Astrocyte (in vitro differentiated cells and primary cell): ENCODE measurements around the gene OR2F1. TPM values are rescaled to one million over a fixed set of nuclear protein-coding genes. Genes with fewer than 3 reads are reported as not detected.

Source experiments
- DNase-seq: peaks from one replicate; pipeline ENCODE4 v3.0.0-alpha.2; 2010; ENCODE audit warnings: low read depth
- FAIRE-seq: peaks from 2 replicates; lab custom pipeline; 2011; peaks lifted over from hg19 to GRCh38; lab: Jason Lieb, UNC
- H2AFZ ChIP-seq: 2 replicates; pipeline ENCODE4 v1.6.0; 2012; ENCODE audit warnings: low read depth, low read length, inconsistent platforms
- H3K27ac ChIP-seq: 2 replicates; pipeline ENCODE4 v1.5.1; 2011; ENCODE audit warnings: low read depth, low read length, inconsistent platforms
- H3K27me3 ChIP-seq: 2 replicates; pipeline ENCODE4 v1.6.0; 2011; ENCODE audit warnings: low read length, inconsistent platforms; ENCODE audit not compliant: insufficient read depth
- H3K36me3 ChIP-seq: 2 replicates; pipeline ENCODE4 v1.5.1; 2011; ENCODE audit warnings: low read length, inconsistent platforms; ENCODE audit not compliant: insufficient read depth
- H3K4me1 ChIP-seq: 2 replicates; pipeline ENCODE4 v1.5.1; 2011; ENCODE audit warnings: low read length, inconsistent platforms; ENCODE audit not compliant: insufficient read depth
- H3K4me2 ChIP-seq: 2 replicates; pipeline ENCODE4 v1.6.0; 2012; ENCODE audit warnings: low read length, inconsistent platforms
- H3K4me3 ChIP-seq: 2 replicates; pipeline ENCODE4 v1.5.1; 2011; ENCODE audit warnings: low read depth, mild to moderate bottlenecking, low read length, inconsistent platforms; ENCODE audit not compliant: insufficient read depth
- H3K79me2 ChIP-seq: 2 replicates; pipeline ENCODE4 v1.6.0; 2012; ENCODE audit warnings: mild to moderate bottlenecking, low read length, inconsistent platforms; ENCODE audit not compliant: insufficient read depth
- H3K9ac ChIP-seq: 2 replicates; pipeline ENCODE4 v1.6.0; 2012; ENCODE audit warnings: mild to moderate bottlenecking, low read length, inconsistent platforms
- H3K9me3 ChIP-seq: 2 replicates; pipeline ENCODE4 v1.5.1; 2012; ENCODE audit warnings: low read depth, mild to moderate bottlenecking, low read length, inconsistent platforms; ENCODE audit not compliant: insufficient read depth
- H4K20me1 ChIP-seq: 2 replicates; pipeline ENCODE4 v1.6.0; 2012; ENCODE audit warnings: low read length, inconsistent platforms; ENCODE audit not compliant: insufficient read depth
- H3K27ac Mint-ChIP-seq: one replicate; pipeline ENCODE4 v1.8.0; 2021; ENCODE audit warnings: mild to moderate bottlenecking, mixed read lengths; ENCODE audit not compliant: unreplicated experiment
- H3K27me3 Mint-ChIP-seq: one replicate; pipeline ENCODE4 v1.8.0; 2021; ENCODE audit warnings: low read depth, mixed read lengths; ENCODE audit not compliant: unreplicated experiment
- H3K36me3 Mint-ChIP-seq: one replicate; pipeline ENCODE4 v1.8.0; 2021; ENCODE audit warnings: low read depth, mixed read lengths; ENCODE audit not compliant: unreplicated experiment
- H3K4me1 Mint-ChIP-seq: one replicate; pipeline ENCODE4 v1.8.0; 2021; ENCODE audit warnings: low read depth, mixed read lengths; ENCODE audit not compliant: unreplicated experiment
- H3K4me3 Mint-ChIP-seq: one replicate; pipeline ENCODE4 v1.8.0; 2021; ENCODE audit warnings: mild to moderate bottlenecking, moderate library complexity, mixed read lengths; ENCODE audit not compliant: unreplicated experiment
- H3K9me3 Mint-ChIP-seq: one replicate; pipeline ENCODE4 v1.8.0; 2021; ENCODE audit warnings: mild to moderate bottlenecking, mixed read lengths; ENCODE audit not compliant: unreplicated experiment
- EZH2 ChIP-seq: IDR thresholded peaks from 2 replicates; pipeline ENCODE4 v1.6.1; 2012; ENCODE audit warnings: mild to moderate bottlenecking, low read length, inconsistent platforms; ENCODE audit not compliant: insufficient read depth
- total RNA-seq: library from RNA; stranded (reverse); gene quantifications from 2 replicates; pipeline ENCODE4 v1.2.1, GENCODE V29; 2021
- TF ChIP-seq, protein P1 (sequence below): IDR thresholded peaks from 2 replicates; pipeline ENCODE4 v1.5.1; 2011; ENCODE audit warnings: low read depth, mild to moderate bottlenecking, inconsistent platforms, low read length, moderate library complexity; ENCODE audit not compliant: insufficient read depth

The OR2F1 gene
- total RNA-seq, 1 donor from 2014 or later: not detected

- H3K4me1 Mint-ChIP-seq: no peaks in the 10 kb centered on the region
Measured at GRCh38 chr7:144011458-144012230, 57.0 kb downstream of the OR2F1 start.

More at GRCh38 chr7:144011458-144012230, 57.0 kb downstream of the OR2F1 start:
- no peak for FAIRE-seq
- Mint-ChIP-seq H3K36me3 (no peaks in the 10 kb centered on the region), H3K9me3 (peaks cover 11% of the 10 kb centered on the region), H3K27ac (no peak overlapping the region), H3K27me3 (no peaks in the 10 kb centered on the region), H3K4me3 (no peak overlapping the region)
- Histone ChIP-seq H3K27ac (no peak overlapping the region), H3K9ac (no peak overlapping the region), H3K9me3 (peaks cover 9% of the 10 kb centered on the region), H3K4me1 (no peaks in the 10 kb centered on the region), H3K27me3 (no peaks in the 10 kb centered on the region), H3K79me2 (no peaks in the 10 kb centered on the region), H3K36me3 (no peaks in the 10 kb centered on the region), H3K4me2 (no peak overlapping the region), H4K20me1 (no peaks in the 10 kb centered on the region), H3K4me3 (no peak overlapping the region), H2AFZ (no peak overlapping the region)
- no peak for DNase-seq
- no peak for TF ChIP-seq EZH2
- TF ChIP-seq, protein P1, sequence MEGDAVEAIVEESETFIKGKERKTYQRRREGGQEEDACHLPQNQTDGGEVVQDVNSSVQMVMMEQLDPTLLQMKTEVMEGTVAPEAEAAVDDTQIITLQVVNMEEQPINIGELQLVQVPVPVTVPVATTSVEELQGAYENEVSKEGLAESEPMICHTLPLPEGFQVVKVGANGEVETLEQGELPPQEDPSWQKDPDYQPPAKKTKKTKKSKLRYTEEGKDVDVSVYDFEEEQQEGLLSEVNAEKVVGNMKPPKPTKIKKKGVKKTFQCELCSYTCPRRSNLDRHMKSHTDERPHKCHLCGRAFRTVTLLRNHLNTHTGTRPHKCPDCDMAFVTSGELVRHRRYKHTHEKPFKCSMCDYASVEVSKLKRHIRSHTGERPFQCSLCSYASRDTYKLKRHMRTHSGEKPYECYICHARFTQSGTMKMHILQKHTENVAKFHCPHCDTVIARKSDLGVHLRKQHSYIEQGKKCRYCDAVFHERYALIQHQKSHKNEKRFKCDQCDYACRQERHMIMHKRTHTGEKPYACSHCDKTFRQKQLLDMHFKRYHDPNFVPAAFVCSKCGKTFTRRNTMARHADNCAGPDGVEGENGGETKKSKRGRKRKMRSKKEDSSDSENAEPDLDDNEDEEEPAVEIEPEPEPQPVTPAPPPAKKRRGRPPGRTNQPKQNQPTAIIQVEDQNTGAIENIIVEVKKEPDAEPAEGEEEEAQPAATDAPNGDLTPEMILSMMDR: no peak

Other genes with a start within 250 kb of the OR2F1 start
- 0.18 TPM in 1 of 2 replicates, not detected in the other for gene CTAGE6, start 197.1 kb upstream of the OR2F1 start, total RNA-seq
- gene TCAF1, start 52.7 kb upstream of the OR2F1 start, total RNA-seq: 90.8 and 97.4 TPM in 2 replicates
- gene OR2F2, start 19.6 kb upstream of the OR2F1 start, total RNA-seq: not detected in 2 replicates
- gene OR6B1, start 45.5 kb downstream of the OR2F1 start, total RNA-seq: not detected in 2 replicates
- not detected in 2 replicates for gene OR2A5, start 94.1 kb downstream of the OR2F1 start, total RNA-seq
- not detected in 2 replicates for gene OR2A25, start 115.0 kb downstream of the OR2F1 start, total RNA-seq
- gene OR2A12, start 131.4 kb downstream of the OR2F1 start, total RNA-seq: not detected in 2 replicates
- gene OR2A2, start 154.7 kb downstream of the OR2F1 start, total RNA-seq: not detected in 2 replicates
- gene OR2A14, start 168.3 kb downstream of the OR2F1 start, total RNA-seq: not detected in 2 replicates
- gene CTAGE4, start 228.6 kb downstream of the OR2F1 start, total RNA-seq: 0.99 and 1.4 TPM in 2 replicates
- 4.4 and 5.0 TPM in 2 replicates for gene ARHGEF35, start 241.0 kb downstream of the OR2F1 start, total RNA-seq